ENCODE measurements around the gene ZDHHC5. TPM values are rescaled to one million over a fixed set of nuclear protein-coding genes. Genes with fewer than 3 reads are reported as not detected.
"Not testable (repeated sequence)": the region's sequence is repeated elsewhere in the genome, so short reads cannot be mapped to it uniquely, and the experiment has no call there.

ZDHHC5 gene
- total RNA-seq, 1 experiment from 2014 or later, result 65.2 TPM

- H3K36me3 Mint-ChIP-seq (ENCODE audit: insufficient read depth in 1 of 3, low read depth in 3 of 3), result peaks cover 13 to 50% (median 31%) of the 10 kb centered on the region in 3 experiments; a peak in 6 of 7 replicates
- H4K8ac ChIP-seq (replicated peaks; ENCODE audit: insufficient read length, low read depth, low read length), result no peak overlapping the region
- DNase-seq, result no peak
Observed at GRCh38 chr11:57704932-57705331, 37.0 kb downstream of the ZDHHC5 start.

GRCh38 chr11:57705432-57705831 lies 37.5 kb downstream of the ZDHHC5 start:
- not testable (repeated sequence) for H3K27ac ChIP-seq (ENCODE audit: insufficient read length, low read depth, low read length); H3K4me3 Mint-ChIP-seq
- WGBS (ENCODE audit: extremely low coverage, insufficient read length, low lambda C conversion rate), result no CpG with 5 or more reads among the region's 8 CpGs

More at GRCh38 chr11:57704932-57705331, 37.0 kb downstream of the ZDHHC5 start:
- Histone ChIP-seq H3K9ac (ENCODE audit: extremely low read depth, insufficient read length, low read length) (no peak overlapping the region), H2AK5ac (ENCODE audit: insufficient read length, low read length) (no peak overlapping the region), H3K4me2 (ENCODE audit: insufficient read depth, insufficient read length, low read length) (no peak overlapping the region), H2BK15ac (ENCODE audit: low read depth, low read length) (no peak overlapping the region; the same call in 1 of the 2 replicates), H4K20me1 (ENCODE audit: control insufficient read depth, insufficient read depth, insufficient read length) (no peaks in the 10 kb centered on the region), H3K27me3 (ENCODE audit: insufficient read depth, low read length) (no peaks in the 10 kb centered on the region), H2BK5ac (ENCODE audit: insufficient read length, low read length) (no peak overlapping the region), H3K23ac (ENCODE audit: insufficient read length, low read depth, low read length) (no peak overlapping the region), H3K14ac (ENCODE audit: insufficient read depth, low read length) (no peak overlapping the region), H3K27ac (ENCODE audit: insufficient read length, low read depth, low read length) (no peak overlapping the region), H3K79me2 (ENCODE audit: insufficient read depth, low read length) (no peaks in the 10 kb centered on the region), H2AFZ (ENCODE audit: low read length) (no peak overlapping the region), H2BK20ac (ENCODE audit: low read depth, low read length, poor library complexity, severe bottlenecking) (no peak overlapping the region), H3K79me1 (ENCODE audit: insufficient read depth, low read depth, low read length, poor library complexity, severe bottlenecking) (no peaks in the 10 kb centered on the region), H3K23me2 (ENCODE audit: insufficient read length, low read depth, low read length, poor library complexity, severe bottlenecking) (no peaks in the 10 kb centered on the region), H4K5ac (ENCODE audit: insufficient read length, low read depth, low read length) (no peak overlapping the region), H3K4me1 (ENCODE audit: insufficient read depth, low read length) (no peaks in the 10 kb centered on the region), H3K9me3 (ENCODE audit: control insufficient read depth, low read depth, low read length) (no peaks in the 10 kb centered on the region), H4K91ac (ENCODE audit: insufficient read length, low read depth, low read length) (no peak overlapping the region), H3T11ph (ENCODE audit: low read length) (no peak overlapping the region), H3K56ac (ENCODE audit: insufficient read length, low read depth, low read length) (no peak overlapping the region), H2BK120ac (ENCODE audit: low read depth, low read length, poor library complexity, severe bottlenecking) (no peak overlapping the region), H2BK12ac (ENCODE audit: insufficient read length, low read depth, low read length) (peak overlapping the region; percentile 62), H3K4ac (ENCODE audit: low read depth, low read length) (no peak overlapping the region), H3K18ac (ENCODE audit: insufficient read length, low read depth, low read length) (no peak overlapping the region)
- no peaks in the 10 kb centered on the region for H3K27me3 Mint-ChIP-seq (ENCODE audit: low read depth)
- H3K4me1 Mint-ChIP-seq, result 0 out of 4 replicates have a peak, but pooled peaks cover 0 to 4% of the 10 kb centered on the region in 2 experiments
- WGBS (ENCODE audit: extremely low coverage, insufficient read length, low lambda C conversion rate), result no CpG with 5 or more reads among the region's 6 CpGs
- no peak overlapping the region for H3K4me3 Mint-ChIP-seq
- peak overlapping the region in 1 of 3 experiments; percentile 62; a peak in 1 of 7 replicates for H3K27ac Mint-ChIP-seq
- no peak for TF ChIP-seq CTCF (conservative IDR thresholded peaks at IDR 0.05)
- no peaks in the 10 kb centered on the region for H3K9me3 Mint-ChIP-seq

More at GRCh38 chr11:57705432-57705831, 37.5 kb downstream of the ZDHHC5 start:
- not testable (repeated sequence) for H2BK12ac ChIP-seq (ENCODE audit: insufficient read length, low read depth, low read length); H2BK20ac ChIP-seq (ENCODE audit: low read depth, low read length, poor library complexity, severe bottlenecking); H3K23ac ChIP-seq (ENCODE audit: insufficient read length, low read depth, low read length); H3K4ac ChIP-seq (ENCODE audit: low read depth, low read length); H3K18ac ChIP-seq (ENCODE audit: insufficient read length, low read depth, low read length); H2AK5ac ChIP-seq (ENCODE audit: insufficient read length, low read length); H4K20me1 ChIP-seq (ENCODE audit: control insufficient read depth, insufficient read depth, insufficient read length); DNase-seq; H3K14ac ChIP-seq (ENCODE audit: insufficient read depth, low read length); H3K9ac ChIP-seq (ENCODE audit: extremely low read depth, insufficient read length, low read length); H3T11ph ChIP-seq (ENCODE audit: low read length); H4K5ac ChIP-seq (ENCODE audit: insufficient read length, low read depth, low read length); H4K8ac ChIP-seq (replicated peaks; ENCODE audit: insufficient read length, low read depth, low read length); H3K27me3 ChIP-seq (ENCODE audit: insufficient read depth, low read length); H2BK120ac ChIP-seq (ENCODE audit: low read depth, low read length, poor library complexity, severe bottlenecking); H2AFZ ChIP-seq (ENCODE audit: low read length); H3K56ac ChIP-seq (ENCODE audit: insufficient read length, low read depth, low read length); H3K4me2 ChIP-seq (ENCODE audit: insufficient read depth, insufficient read length, low read length); H2BK5ac ChIP-seq (ENCODE audit: insufficient read length, low read length); H3K9me3 ChIP-seq (ENCODE audit: control insufficient read depth, low read depth, low read length); H3K4me1 Mint-ChIP-seq; H3K9me3 Mint-ChIP-seq; H4K91ac ChIP-seq (ENCODE audit: insufficient read length, low read depth, low read length); H3K4me1 ChIP-seq (ENCODE audit: insufficient read depth, low read length); H3K27me3 Mint-ChIP-seq (ENCODE audit: low read depth); H3K79me1 ChIP-seq (ENCODE audit: insufficient read depth, low read depth, low read length, poor library complexity, severe bottlenecking); H2BK15ac ChIP-seq (ENCODE audit: low read depth, low read length); H3K23me2 ChIP-seq (ENCODE audit: insufficient read length, low read depth, low read length, poor library complexity, severe bottlenecking); H3K79me2 ChIP-seq (ENCODE audit: insufficient read depth, low read length)
- Mint-ChIP-seq H3K36me3 (ENCODE audit: insufficient read depth in 1 of 3, low read depth in 3 of 3) (peaks cover 13 to 45% (median 27%) of the 10 kb centered on the region in 3 experiments; a peak in 6 of 7 replicates), H3K27ac (peak overlapping the region in 1 of 3 experiments; percentile 72; a peak in 1 of 7 replicates)

All from H9 (cell line).